ENCODE results near the gene RPS14. TPM values are rescaled to one million over a fixed set of nuclear protein-coding genes. Genes with fewer than 3 reads are reported as not detected.
A peak's percentile ranks its signal among the peaks of the same experiment; 100 is the strongest.

RPS14 gene
- total RNA-seq, result 3,141 TPM
- 4,031 TPM for polyA plus RNA-seq
- long read RNA-seq, donor 1, transcript RPS14-203 (5 exons, 569 nt), result major isoform, 149 of 203 reads
- long read RNA-seq, donor 1, transcript RPS14-205 (3 exons, 3,119 nt), result minor isoform, 11 of 203 reads
- long read RNA-seq, donor 1, partial matches to known transcripts, result 32 of 203 reads
- long read RNA-seq, donor 1, other reads (novel, unspliced or antisense), result 7 of 203 reads
- long read RNA-seq, donor 2, result 0 reads
- long read RNA-seq, donor 3, transcript RPS14-205 (3 exons, 3,119 nt), result minor isoform, 275 of 3,607 reads
- long read RNA-seq, donor 3, transcript RPS14-202 (5 exons, 2,314 nt), result minor isoform, 13 of 3,607 reads
- long read RNA-seq, donor 3, transcript RPS14-203 (5 exons, 569 nt), result major isoform, 2,656 of 3,607 reads
- long read RNA-seq, donor 3, transcript RPS14-201 (5 exons, 712 nt), result minor isoform, 24 of 3,607 reads
- long read RNA-seq, donor 3, partial matches to known transcripts, result 508 of 3,607 reads
- long read RNA-seq, donor 3, other reads (novel, unspliced or antisense), result 125 of 3,607 reads
- long read RNA-seq, donor 4, transcript RPS14-205 (3 exons, 3,119 nt), result minor isoform, 98 of 1,069 reads
- long read RNA-seq, donor 4, transcript RPS14-203 (5 exons, 569 nt), result major isoform, 754 of 1,069 reads
- long read RNA-seq, donor 4, transcript RPS14-201 (5 exons, 712 nt), result minor isoform, 8 of 1,069 reads
- long read RNA-seq, donor 4, transcript RPS14-202 (5 exons, 2,314 nt), result minor isoform, 5 of 1,069 reads
- long read RNA-seq, donor 4, partial matches to known transcripts, result 176 of 1,069 reads
- long read RNA-seq, donor 4, other reads (novel, unspliced or antisense), result 27 of 1,069 reads
- long read RNA-seq, donor 5, transcript RPS14-201 (5 exons, 712 nt), result minor isoform, 23 of 4,876 reads
- long read RNA-seq, donor 5, transcript RPS14-205 (3 exons, 3,119 nt), result minor isoform, 385 of 4,876 reads
- long read RNA-seq, donor 5, transcript RPS14-202 (5 exons, 2,314 nt), result minor isoform, 18 of 4,876 reads
- long read RNA-seq, donor 5, transcript RPS14-203 (5 exons, 569 nt), result major isoform, 3,522 of 4,876 reads
- long read RNA-seq, donor 5, partial matches to known transcripts, result 691 of 4,876 reads
- long read RNA-seq, donor 5, other reads (novel, unspliced or antisense), result 229 of 4,876 reads
- long read RNA-seq, donor 6, transcript RPS14-201 (5 exons, 712 nt), result minor isoform, 17 of 1,453 reads
- long read RNA-seq, donor 6, transcript RPS14-205 (3 exons, 3,119 nt), result minor isoform, 49 of 1,453 reads
- long read RNA-seq, donor 6, transcript RPS14-202 (5 exons, 2,314 nt), result minor isoform, 6 of 1,453 reads
- long read RNA-seq, donor 6, transcript RPS14-203 (5 exons, 569 nt), result major isoform, 1,167 of 1,453 reads
- long read RNA-seq, donor 6, partial matches to known transcripts, result 167 of 1,453 reads
- long read RNA-seq, donor 6, other reads (novel, unspliced or antisense), result 47 of 1,453 reads
- long read RNA-seq, donor 7, transcript RPS14-201 (5 exons, 712 nt), result minor isoform, 12 of 1,807 reads
- long read RNA-seq, donor 7, transcript RPS14-203 (5 exons, 569 nt), result major isoform, 1,346 of 1,807 reads
- long read RNA-seq, donor 7, transcript RPS14-205 (3 exons, 3,119 nt), result minor isoform, 73 of 1,807 reads
- long read RNA-seq, donor 7, partial matches to known transcripts, result 273 of 1,807 reads
- long read RNA-seq, donor 7, other reads (novel, unspliced or antisense), result 97 of 1,807 reads
- long read RNA-seq, donor 8, transcript RPS14-205 (3 exons, 3,119 nt), result minor isoform, 55 of 673 reads
- long read RNA-seq, donor 8, transcript RPS14-203 (5 exons, 569 nt), result major isoform, 519 of 673 reads
- long read RNA-seq, donor 8, partial matches to known transcripts, result 72 of 673 reads
- long read RNA-seq, donor 8, other reads (novel, unspliced or antisense), result 19 of 673 reads
- long read RNA-seq, donor 9, transcript RPS14-203 (5 exons, 569 nt), result major isoform, 974 of 1,227 reads
- long read RNA-seq, donor 9, transcript RPS14-205 (3 exons, 3,119 nt), result minor isoform, 50 of 1,227 reads
- long read RNA-seq, donor 9, transcript RPS14-201 (5 exons, 712 nt), result minor isoform, 9 of 1,227 reads
- long read RNA-seq, donor 9, partial matches to known transcripts, result 138 of 1,227 reads
- long read RNA-seq, donor 9, other reads (novel, unspliced or antisense), result 51 of 1,227 reads
- long read RNA-seq, donor 10, transcript RPS14-202 (5 exons, 2,314 nt), result minor isoform, 7 of 1,525 reads
- long read RNA-seq, donor 10, transcript RPS14-203 (5 exons, 569 nt), result major isoform, 1,131 of 1,525 reads
- long read RNA-seq, donor 10, transcript RPS14-205 (3 exons, 3,119 nt), result minor isoform, 102 of 1,525 reads
- long read RNA-seq, donor 10, transcript RPS14-201 (5 exons, 712 nt), result minor isoform, 8 of 1,525 reads
- long read RNA-seq, donor 10, partial matches to known transcripts, result 213 of 1,525 reads
- long read RNA-seq, donor 10, other reads (novel, unspliced or antisense), result 61 of 1,525 reads

GRCh38 chr5:150449517-150450339 is at the start of gene RPS14:
RPS14 (minus strand) TSS chr5:150449739; CDS start chr5:150447733, 2,006 bp downstream.
- H3K4me3 ChIP-seq (ENCODE audit: low read length in 2 of 2), result peak within 1 kb of the TSS; percentile 84 to 88
- peaks cover 0 to 7% of the 10 kb centered on the region in 2 donors for H3K9me3 ChIP-seq (ENCODE audit: control insufficient read depth in 2 of 2, insufficient read depth in 1 of 2, low read length in 1 of 2)
- no peaks in the 10 kb centered on the region for H3K27me3 ChIP-seq (ENCODE audit: control insufficient read depth in 2 of 2, insufficient read depth in 1 of 2, low read length in 1 of 2)
- DNase-seq (ENCODE audit: low read depth in 6 of 9, low spot score in 9 of 9), result peak; percentile 92 to 98 (median 97)
- H3K4me1 ChIP-seq (ENCODE audit: control insufficient read depth in 2 of 2, insufficient read depth in 2 of 2, low read length in 2 of 2), result peaks cover 12 to 19% of the 10 kb centered on the region in 2 donors
- WGBS, result 5% methylated on average over 58 of the region's 58 CpGs
- peak within 1 kb of the TSS; percentile 94 to 100 for H3K27ac ChIP-seq (ENCODE audit: low read depth in 1 of 2, low read length in 1 of 2)
- peaks cover 28 to 39% of the 10 kb centered on the region in 2 donors for H3K36me3 ChIP-seq (ENCODE audit: control insufficient read depth in 2 of 2, insufficient read depth in 2 of 2, low read length in 1 of 2)

- Histone ChIP-seq H3K9me3 (ENCODE audit: control insufficient read depth in 2 of 2, insufficient read depth in 1 of 2, low read length in 1 of 2) (no peaks in the 10 kb centered on the region), H3K4me3 (ENCODE audit: low read length in 2 of 2) (no peak overlapping the region), H3K27me3 (ENCODE audit: control insufficient read depth in 2 of 2, insufficient read depth in 1 of 2, low read length in 1 of 2) (no peaks in the 10 kb centered on the region), H3K36me3 (ENCODE audit: control insufficient read depth in 2 of 2, insufficient read depth in 2 of 2, low read length in 1 of 2) (no peaks in the 10 kb centered on the region), H3K4me1 (ENCODE audit: control insufficient read depth in 2 of 2, insufficient read depth in 2 of 2, low read length in 2 of 2) (peaks cover 0 to 5% of the 10 kb centered on the region in 2 donors), H3K27ac (ENCODE audit: low read depth in 1 of 2, low read length in 1 of 2) (no peak overlapping the region)
- no peak for DNase-seq (ENCODE audit: low read depth in 6 of 9, low spot score in 9 of 9)
Observed at GRCh38 chr5:150498971-150499370, 49.4 kb upstream of the RPS14 start.

- Histone ChIP-seq H3K9me3 (ENCODE audit: control insufficient read depth in 2 of 2, insufficient read depth in 1 of 2, low read length in 1 of 2) (no peaks in the 10 kb centered on the region), H3K36me3 (ENCODE audit: control insufficient read depth in 2 of 2, insufficient read depth in 2 of 2, low read length in 1 of 2) (no peaks in the 10 kb centered on the region), H3K27me3 (ENCODE audit: control insufficient read depth in 2 of 2, insufficient read depth in 1 of 2, low read length in 1 of 2) (no peaks in the 10 kb centered on the region), H3K4me3 (ENCODE audit: low read length in 2 of 2) (no peak overlapping the region), H3K4me1 (ENCODE audit: control insufficient read depth in 2 of 2, insufficient read depth in 2 of 2, low read length in 2 of 2) (peaks cover 0 to 5% of the 10 kb centered on the region in 2 donors), H3K27ac (ENCODE audit: low read depth in 1 of 2, low read length in 1 of 2) (no peak overlapping the region)
- DNase-seq (ENCODE audit: low read depth in 6 of 9, low spot score in 9 of 9), result no peak
- 95% methylated on average over 6 of the region's 6 CpGs for WGBS
Observed at GRCh38 chr5:150498501-150498900, 49.0 kb upstream of the RPS14 start.

DNA sequence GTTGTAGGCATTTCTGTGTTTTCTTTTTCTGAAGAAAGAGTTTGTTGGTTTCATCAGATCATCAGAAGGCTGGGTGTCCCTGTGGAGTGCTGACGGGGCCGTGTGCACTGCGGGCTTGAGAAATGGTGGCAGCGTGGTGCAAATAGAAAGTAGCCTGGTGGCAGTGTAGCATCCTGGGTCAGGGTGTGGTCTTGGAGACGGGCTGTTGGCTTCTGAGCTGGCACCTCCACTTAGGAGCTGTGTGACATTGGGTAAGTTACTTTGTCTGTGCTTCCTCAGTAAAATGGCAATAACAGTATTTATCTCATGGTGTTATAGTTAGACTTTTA is 48.4 kb upstream of the RPS14 start:
- peaks cover 0 to 5% of the 10 kb centered on the region in 2 donors for H3K4me1 ChIP-seq (ENCODE audit: control insufficient read depth in 2 of 2, insufficient read depth in 2 of 2, low read length in 2 of 2)
- DNase-seq (ENCODE audit: low read depth in 6 of 9, low spot score in 9 of 9), result no peak
- no peaks in the 10 kb centered on the region for H3K27me3 ChIP-seq (ENCODE audit: control insufficient read depth in 2 of 2, insufficient read depth in 1 of 2, low read length in 1 of 2)
- H3K9me3 ChIP-seq (ENCODE audit: control insufficient read depth in 2 of 2, insufficient read depth in 1 of 2, low read length in 1 of 2), result no peaks in the 10 kb centered on the region
- 96% methylated on average over 5 of the region's 5 CpGs for WGBS
- no peak overlapping the region for H3K4me3 ChIP-seq (ENCODE audit: low read length in 2 of 2)
- no peak overlapping the region for H3K27ac ChIP-seq (ENCODE audit: low read depth in 1 of 2, low read length in 1 of 2)
- H3K36me3 ChIP-seq (ENCODE audit: control insufficient read depth in 2 of 2, insufficient read depth in 2 of 2, low read length in 1 of 2), result no peaks in the 10 kb centered on the region

GRCh38 chr5:150497274-150497988 is 47.9 kb upstream of the RPS14 start:
- no peak for DNase-seq (ENCODE audit: low read depth in 6 of 9, low spot score in 9 of 9)
- Histone ChIP-seq H3K9me3 (ENCODE audit: control insufficient read depth in 2 of 2, insufficient read depth in 1 of 2, low read length in 1 of 2) (no peaks in the 10 kb centered on the region), H3K4me1 (ENCODE audit: control insufficient read depth in 2 of 2, insufficient read depth in 2 of 2, low read length in 2 of 2) (peaks cover 0 to 5% of the 10 kb centered on the region in 2 donors), H3K36me3 (ENCODE audit: control insufficient read depth in 2 of 2, insufficient read depth in 2 of 2, low read length in 1 of 2) (no peaks in the 10 kb centered on the region), H3K27me3 (ENCODE audit: control insufficient read depth in 2 of 2, insufficient read depth in 1 of 2, low read length in 1 of 2) (no peaks in the 10 kb centered on the region), H3K4me3 (ENCODE audit: low read length in 2 of 2) (no peak overlapping the region), H3K27ac (ENCODE audit: low read depth in 1 of 2, low read length in 1 of 2) (no peak overlapping the region)
- 94% methylated on average over 14 of the region's 14 CpGs for WGBS

GRCh38 chr5:150496534-150496933 is 47.0 kb upstream of the RPS14 start:
- 96% methylated on average over 4 of the region's 4 CpGs for WGBS

More at GRCh38 chr5:150496534-150496933, 47.0 kb upstream of the RPS14 start:
- no peak overlapping the region for H3K27ac ChIP-seq (ENCODE audit: low read depth in 1 of 2, low read length in 1 of 2)
- H3K27me3 ChIP-seq (ENCODE audit: control insufficient read depth in 2 of 2, insufficient read depth in 1 of 2, low read length in 1 of 2), result no peaks in the 10 kb centered on the region
- no peaks in the 10 kb centered on the region for H3K9me3 ChIP-seq (ENCODE audit: control insufficient read depth in 2 of 2, insufficient read depth in 1 of 2, low read length in 1 of 2)
- no peak for DNase-seq (ENCODE audit: low read depth in 6 of 9, low spot score in 9 of 9)
- peaks cover 0 to 5% of the 10 kb centered on the region in 2 donors for H3K4me1 ChIP-seq (ENCODE audit: control insufficient read depth in 2 of 2, insufficient read depth in 2 of 2, low read length in 2 of 2)
- H3K4me3 ChIP-seq (ENCODE audit: low read length in 2 of 2), result no peak overlapping the region
- no peaks in the 10 kb centered on the region for H3K36me3 ChIP-seq (ENCODE audit: control insufficient read depth in 2 of 2, insufficient read depth in 2 of 2, low read length in 1 of 2)
